GM20000 (cell line): Measurements from ENCODE around the gene RALGAPB.

Experiments used
- DNase-seq: peaks from one replicate; pipeline ENCODE4 v3.0.0; 2012; ENCODE audit warnings: low spot score
- TF ChIP-seq, protein P1 (sequence below): IDR thresholded peaks from 2 replicates; pipeline ENCODE4 v1.5.1; 2012; ENCODE audit warnings: mild to moderate bottlenecking, control low read depth; ENCODE audit errors: extremely low read depth, missing control alignments

RALGAPB gene

DNA sequence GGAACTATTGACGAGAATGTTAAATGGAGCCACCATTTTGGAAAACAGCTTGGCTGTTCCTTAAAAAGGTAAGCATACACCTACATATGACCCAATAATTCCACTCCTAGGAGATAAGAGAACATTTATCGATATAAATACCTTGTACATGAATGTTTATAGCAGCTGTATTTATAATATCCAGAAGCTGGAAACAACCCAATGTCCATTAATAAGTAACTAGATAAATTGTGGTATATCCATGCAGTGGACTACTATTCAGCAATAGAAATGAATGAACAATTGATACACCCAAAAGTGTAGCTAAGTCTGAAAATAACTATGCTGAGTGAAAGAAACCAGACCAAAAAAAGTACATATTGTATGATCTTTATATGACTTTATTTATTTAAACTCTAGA is 66.1 kb downstream of the RALGAPB start:
- TF ChIP-seq, protein P1, sequence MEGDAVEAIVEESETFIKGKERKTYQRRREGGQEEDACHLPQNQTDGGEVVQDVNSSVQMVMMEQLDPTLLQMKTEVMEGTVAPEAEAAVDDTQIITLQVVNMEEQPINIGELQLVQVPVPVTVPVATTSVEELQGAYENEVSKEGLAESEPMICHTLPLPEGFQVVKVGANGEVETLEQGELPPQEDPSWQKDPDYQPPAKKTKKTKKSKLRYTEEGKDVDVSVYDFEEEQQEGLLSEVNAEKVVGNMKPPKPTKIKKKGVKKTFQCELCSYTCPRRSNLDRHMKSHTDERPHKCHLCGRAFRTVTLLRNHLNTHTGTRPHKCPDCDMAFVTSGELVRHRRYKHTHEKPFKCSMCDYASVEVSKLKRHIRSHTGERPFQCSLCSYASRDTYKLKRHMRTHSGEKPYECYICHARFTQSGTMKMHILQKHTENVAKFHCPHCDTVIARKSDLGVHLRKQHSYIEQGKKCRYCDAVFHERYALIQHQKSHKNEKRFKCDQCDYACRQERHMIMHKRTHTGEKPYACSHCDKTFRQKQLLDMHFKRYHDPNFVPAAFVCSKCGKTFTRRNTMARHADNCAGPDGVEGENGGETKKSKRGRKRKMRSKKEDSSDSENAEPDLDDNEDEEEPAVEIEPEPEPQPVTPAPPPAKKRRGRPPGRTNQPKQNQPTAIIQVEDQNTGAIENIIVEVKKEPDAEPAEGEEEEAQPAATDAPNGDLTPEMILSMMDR, result no peak
- DNase-seq, result no peak

DNA sequence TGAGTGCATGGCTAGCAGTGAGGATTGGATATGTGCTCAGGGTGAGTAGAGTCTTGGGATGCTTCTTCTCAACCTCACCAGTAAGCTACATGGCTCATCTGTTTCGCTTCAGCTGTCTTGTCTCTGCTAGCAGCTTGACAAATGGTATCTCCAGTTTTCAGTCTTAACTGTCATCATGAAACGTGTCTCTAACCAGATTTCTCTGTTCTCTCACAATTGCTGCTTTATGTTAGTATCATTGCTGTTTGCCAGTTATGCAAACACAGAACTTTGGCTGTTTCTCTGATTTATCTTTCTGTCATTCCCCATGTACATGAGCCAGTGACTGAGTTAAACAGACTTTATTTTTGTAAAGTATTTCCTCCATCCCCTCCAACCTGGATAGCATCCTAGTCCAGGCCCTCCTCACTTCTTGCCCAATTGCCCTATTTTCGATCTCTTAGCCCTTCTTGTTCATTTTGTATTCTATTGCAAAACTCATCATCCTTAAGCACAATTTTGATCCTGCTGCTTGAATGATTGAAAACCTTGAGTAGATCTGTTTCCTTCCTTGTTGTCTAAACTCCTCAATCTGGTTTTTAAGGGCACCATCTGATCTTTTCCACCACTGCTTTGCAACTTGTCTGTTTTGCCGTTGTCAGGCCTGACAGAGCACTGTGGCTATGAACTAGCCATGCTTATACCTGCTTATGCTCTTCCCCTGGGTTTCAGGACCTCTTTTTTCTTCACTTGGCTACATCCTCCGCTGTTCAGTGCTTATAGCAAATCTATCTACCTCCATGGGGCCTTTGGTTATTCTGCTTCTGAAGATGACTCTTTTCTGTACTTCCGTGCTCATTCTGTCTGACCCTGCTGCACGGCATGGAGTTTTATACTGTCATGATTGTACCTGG is 70.6 kb downstream of the RALGAPB start:
- TF ChIP-seq, protein P1, result no peak
- peak; percentile 10 for DNase-seq

DNA sequence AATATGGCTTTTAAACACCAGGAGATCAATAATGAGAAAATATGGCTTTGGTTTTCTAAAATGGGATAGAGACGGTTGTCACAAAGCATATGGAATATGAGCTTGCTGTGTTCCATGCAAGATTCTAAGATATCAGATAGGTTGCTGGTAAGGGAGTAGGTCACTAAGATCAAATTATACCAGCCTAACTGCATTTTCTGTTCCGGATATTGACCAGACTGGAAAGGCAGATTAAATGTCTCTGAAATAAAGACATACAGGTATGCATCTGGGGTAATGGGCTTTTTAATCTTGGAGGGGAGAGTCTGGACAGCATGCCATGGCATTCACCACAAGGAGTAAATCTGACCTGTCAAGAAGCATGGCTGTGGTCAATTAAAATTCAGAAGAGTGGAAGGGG is 73.1 kb downstream of the RALGAPB start:
- TF ChIP-seq, protein P1, result no peak

DNA sequence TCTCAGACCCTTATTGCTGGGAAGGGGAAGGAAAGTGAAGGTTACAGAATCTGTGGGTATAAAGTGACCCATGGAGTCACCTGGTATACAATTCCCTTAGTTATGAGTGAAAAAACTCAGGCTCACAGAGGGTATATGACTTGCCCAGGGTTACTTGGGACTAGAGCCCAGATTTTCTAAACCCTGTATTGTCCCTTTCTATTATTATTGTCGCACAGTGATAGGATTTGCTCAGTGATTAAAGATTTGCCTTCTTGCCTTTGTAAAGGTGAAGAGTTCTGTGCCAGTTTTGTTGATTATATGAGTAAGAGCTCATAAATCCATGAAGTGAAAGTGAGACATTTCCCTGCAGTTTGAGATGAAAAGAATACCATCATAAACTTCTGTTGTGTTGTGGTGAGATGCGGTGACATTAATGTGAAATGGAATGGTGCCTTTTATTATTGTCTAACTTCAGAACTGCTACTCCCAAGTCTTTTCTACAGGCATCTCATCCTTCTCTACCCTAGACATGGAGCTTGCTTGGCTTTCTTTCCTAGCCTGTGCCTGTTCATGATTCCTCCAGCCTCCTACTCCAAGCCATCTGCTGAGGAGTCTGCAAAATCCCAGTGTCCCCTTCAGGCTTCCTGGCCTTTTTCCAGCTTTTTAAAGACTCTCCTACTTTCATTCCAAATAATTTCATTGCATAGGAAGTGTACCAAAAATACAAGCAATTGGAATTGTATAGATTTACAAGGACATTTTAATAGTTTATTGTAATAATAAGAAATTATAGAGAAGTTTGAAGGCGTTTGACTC is 74.8 kb downstream of the RALGAPB start:
- TF ChIP-seq, protein P1, result no peak
- no peak for DNase-seq

More for the DNA sequence above, 73.1 kb downstream of the RALGAPB start:
- no peak for DNase-seq

DNA sequence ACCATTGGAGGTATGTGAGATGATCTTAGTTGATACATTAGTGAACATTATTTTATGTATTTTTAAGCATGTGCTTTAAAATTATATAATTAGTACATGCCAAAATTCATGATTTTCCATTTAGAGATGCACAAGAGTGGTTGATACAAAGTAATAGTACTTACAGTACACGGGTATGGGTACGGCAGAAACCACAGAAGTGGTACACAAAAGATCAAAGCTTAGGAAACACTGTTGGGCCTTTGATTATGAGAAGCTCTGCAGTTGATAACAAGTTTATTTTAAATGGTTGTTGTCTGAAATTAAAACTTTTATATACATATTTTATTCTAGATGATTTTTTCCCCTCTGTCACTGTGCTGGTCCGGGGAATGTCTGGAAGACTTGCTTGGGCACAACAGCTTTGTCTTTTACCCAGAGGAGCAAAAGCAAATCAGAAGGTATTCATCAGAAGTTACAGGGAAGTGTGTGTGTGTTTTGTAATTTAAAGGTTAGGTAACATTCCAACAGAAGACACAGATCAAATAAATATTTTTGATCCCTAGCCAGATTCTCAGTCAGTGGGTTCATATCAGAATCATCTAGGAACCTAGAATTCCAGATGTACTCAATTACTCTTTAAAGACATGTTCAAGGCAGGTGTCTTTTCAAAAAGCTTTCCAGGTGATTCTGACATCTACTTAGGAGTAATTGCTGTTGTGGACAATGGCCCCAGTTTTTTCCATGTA is 75.9 kb downstream of the RALGAPB start:
- TF ChIP-seq, protein P1, result no peak
- no peak for DNase-seq

DNA sequence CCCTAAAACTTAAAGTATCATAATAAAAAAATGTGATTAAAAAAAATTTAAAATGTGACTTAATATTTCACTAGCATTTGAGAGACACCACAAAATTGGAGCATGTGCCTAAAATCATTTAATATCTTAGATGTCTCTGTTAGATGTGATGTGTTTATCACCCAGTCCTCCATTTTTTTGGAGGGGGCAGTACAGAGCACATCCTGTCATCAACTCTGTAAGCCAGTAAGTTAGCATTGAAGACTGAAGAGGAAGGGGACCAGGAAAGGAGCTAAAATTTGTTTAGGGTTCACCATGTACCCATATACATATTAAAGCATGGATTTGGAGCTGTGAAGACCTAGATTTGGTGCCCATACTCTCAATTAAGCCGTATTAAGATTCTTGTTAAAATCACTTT is 77.6 kb downstream of the RALGAPB start:
- TF ChIP-seq, protein P1, result no peak
- DNase-seq, result no peak
